Measurements from ENCODE around the gene CCNL2.

Gene CCNL2

DNA sequence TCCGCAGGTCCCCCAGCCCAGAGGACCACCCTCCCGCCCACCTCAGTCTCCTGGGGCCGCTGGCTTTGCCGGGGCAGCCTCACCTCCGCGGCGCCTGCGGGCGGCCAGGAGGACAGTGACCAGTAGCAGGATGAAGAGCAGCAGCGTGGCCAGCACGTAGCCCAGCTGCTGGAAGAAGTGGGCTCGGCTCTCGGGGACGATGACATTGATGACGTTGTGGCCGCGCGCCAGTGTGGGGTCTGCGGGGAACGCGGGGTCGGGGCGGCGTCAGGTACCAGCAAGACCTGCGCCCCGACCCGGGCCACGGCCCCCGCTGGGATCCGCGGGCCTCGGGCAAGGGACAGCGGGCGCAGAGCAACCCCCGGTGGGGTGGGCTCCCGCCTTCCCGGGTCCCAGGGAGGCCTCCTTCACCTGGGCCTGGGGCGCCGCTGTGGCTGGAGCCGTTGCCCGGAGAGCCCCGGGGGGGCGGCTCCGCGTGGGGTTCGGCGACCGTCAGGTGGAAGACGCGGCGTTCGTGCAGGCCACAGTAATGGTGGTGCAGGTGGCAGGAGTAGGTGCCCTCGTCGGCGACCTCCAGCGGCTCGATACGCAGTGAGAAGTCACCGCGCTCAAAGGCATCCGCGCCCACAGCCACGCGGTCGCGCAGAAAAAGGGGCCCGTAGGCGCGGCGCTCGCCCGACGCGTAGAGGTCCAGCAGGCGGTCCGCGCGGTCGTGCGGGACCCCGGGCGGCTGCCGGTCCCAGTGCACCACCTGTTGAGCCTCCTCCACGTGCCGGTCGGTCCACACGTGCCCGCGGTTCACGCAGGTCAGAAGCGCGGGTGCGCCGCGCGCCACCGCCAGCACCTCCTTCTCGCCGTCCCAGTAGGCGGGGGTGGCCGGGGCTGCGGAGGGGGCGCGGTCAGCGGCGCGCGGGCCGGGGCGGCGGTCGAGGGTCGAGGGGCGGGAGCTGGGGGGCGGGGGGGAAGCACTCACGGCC lies 44.6 kb downstream of the CCNL2 start:
- no peak for DNase-seq

DNA sequence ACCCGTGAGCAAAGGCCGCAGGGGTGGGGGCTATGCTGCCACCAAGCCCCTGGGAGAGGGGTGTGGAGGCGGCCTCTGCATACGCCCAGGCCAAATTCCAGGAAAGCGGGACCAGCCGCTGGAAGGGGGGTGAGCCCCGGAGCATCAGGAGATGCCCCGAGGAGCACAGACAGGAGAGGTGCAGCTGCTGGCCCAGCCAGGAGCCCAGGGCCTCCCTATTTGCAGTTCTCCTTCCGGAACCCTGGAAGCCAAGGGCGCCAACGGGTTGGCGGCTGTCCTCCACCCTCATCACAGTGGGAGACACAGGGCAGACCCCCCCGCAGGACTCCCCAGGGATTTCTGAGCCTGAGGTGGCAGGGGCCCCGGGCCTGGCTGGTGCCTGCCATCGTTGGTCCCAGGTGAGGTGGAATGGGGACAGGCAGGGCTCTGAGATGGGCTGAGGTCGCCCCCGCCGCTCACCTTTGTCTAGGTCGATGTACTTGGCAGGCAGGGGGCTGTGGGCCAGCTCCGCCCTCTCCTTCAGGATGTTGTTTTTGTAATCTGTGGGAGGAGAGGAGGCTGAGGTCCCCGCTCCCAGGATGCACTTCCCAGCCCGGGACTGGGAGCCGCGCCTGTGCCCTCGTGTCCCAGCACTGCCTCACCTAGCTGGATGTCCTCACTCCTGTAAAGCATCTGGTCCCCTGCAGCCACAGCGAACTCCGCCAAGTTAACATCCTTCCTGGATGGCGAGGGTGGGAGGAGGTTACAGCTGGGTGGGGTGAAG lies 45.6 kb downstream of the CCNL2 start:
- DNase-seq = no peak

- no peak for DNase-seq
These were observed 46.2 kb downstream of the CCNL2 start for GRCh38 chr1:1352786-1353388.

GRCh38 chr1:1351511-1352427 lies 47.4 kb downstream of the CCNL2 start:
- no peak for DNase-seq

DNA sequence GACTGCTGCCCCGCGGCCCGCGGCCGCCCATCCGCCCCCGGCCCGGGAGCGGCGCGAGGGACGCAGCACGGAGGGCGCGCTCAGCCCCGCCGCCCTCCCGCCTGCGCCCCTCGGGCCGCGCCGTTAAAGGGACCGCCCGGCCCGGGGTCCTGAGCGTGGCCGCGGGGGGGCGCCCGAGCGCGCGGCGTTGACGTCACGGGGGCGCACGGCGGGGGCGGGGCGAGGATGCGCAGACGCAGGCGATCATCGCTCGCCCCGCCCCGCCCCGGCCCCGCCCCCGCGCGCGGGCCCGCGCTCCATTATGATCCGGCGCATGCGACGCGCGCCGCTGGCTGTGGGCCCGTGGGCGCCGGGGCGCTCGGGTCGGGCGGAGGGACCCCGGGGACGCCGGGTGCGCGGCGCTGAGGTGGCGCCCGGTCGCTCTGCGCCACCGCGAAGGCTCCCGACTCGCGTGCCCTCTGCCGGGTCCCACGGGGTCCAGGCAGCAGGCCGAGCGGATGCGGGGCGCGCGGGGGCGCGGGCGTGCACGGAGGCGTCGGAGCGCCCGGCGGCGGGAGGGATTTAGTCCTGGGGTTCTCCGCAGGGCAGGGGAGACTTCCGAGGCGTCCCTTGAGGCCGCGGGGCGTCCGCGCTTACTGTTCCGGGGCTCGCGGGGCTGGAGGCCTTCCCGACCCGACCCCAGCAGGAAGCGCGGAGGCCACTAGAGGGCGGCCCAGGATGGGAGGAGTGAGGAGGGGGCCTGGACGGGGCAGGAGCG lies 49.7 kb downstream of the CCNL2 start, which contains the start of gene DVL1:
TSS of gene DVL1 (minus strand) at position 163 of the 757 bp plus-strand sequence. CDS start 353 bp downstream, outside the sequence.
- DNase-seq = peak; percentile 90

- no peak for DNase-seq
These were observed 50.5 kb downstream of the CCNL2 start for GRCh38 chr1:1348420-1349255.

GRCh38 chr1:1347663-1348419 lies 51.3 kb downstream of the CCNL2 start:
- DNase-seq = no peak

DNA sequence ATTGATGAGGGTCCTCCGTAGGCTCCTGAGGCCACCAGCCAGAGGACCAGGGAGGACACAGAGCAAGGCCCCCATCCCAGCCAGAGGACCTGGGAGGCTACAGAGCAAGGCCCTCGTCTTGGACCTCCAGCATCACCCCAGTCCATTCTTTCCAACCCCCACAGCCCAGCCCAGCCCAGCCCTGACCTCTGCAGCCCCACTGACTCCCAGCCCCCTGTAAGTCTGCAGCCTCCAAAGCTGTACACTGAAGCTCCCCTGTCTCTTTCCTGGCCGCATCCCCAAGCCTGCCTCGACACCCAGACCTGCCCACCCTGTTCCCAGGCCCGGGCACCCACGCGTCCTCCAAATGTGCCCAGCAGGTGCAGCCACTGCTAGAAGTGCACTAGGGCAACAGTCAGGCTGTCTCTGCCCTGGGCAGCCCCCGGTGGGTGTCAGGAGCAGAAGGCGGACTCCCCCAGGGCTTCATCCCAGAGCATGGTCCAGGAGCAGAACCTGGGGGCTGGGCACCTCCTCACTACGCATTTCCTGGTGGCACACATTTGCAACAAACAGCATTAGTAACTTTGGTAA lies 52.0 kb downstream of the CCNL2 start:
- DNase-seq = no peak

GRCh38 chr1:1346501-1346890 lies 52.6 kb downstream of the CCNL2 start:
- DNase-seq = no peak

- no peak for DNase-seq
These were observed 53.2 kb downstream of the CCNL2 start for GRCh38 chr1:1345860-1346500.

- no peak for DNase-seq
These were observed 53.8 kb downstream of the CCNL2 start for GRCh38 chr1:1345384-1345783.

DNA sequence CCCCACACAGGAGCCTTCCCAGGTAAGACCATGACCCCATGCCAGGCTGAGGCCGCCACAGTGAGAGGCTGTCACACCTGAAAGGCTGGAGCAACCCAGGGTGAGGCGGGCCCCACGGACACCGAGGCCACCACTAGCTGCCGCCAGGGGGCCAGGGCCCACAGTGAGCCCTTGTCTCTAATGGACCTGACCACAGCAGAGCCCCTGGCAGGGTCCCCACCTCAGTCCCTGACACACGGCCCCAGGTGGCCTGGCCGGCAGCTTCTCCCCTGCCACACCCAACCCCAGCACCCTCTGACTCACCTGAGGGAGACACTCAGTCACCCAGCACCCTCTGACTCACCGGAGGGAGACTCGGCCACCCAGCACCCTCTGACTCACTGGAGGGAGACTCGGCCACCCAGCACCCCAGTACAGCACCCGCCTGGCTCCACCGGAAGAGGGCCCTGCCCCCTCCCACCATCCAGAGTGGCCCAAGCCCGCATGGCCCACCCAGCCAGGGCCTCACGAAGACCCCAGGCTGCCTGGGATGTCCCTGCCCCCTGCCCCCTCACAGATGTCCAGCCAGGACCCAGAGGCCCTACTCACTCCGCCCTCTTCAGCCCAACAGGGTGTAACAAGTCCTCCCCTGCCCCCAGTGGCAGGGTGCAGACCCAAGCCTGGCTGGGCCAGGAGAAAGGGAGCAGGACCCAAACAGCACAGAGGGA lies 54.3 kb downstream of the CCNL2 start:
- DNase-seq = peak; percentile 83

GRCh38 chr1:1343811-1344421 lies 55.2 kb downstream of the CCNL2 start:
- no peak for DNase-seq

DNA sequence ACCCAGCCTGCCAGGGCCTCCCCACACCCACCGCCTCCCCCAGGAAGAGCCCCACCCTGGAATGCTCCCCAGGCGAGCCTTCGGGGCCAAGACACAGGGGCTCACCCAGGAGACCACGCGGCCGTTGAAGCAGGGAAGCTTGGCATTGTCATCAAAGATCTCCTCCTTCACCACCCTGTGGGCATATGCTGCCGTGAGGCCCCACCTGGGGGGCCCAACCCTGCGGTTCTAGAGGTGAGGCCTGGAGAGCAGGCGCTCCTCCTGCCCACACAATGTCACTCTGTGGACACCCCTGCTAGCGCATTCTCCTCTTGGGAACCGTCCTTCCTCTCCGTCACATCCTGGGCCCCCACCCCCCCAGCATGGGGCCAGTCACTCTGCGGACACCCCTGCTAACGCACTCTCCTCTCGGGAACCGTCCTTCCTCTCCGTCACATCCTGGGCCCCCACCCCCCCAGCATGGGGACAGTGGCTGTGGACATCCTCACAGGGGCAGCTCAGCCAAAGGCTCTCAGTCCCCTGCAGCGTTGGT lies 56.5 kb downstream of the CCNL2 start:
- DNase-seq = no peak

GRCh38 chr1:1342061-1342562 lies 57.0 kb downstream of the CCNL2 start:
- DNase-seq = no peak

DNA sequence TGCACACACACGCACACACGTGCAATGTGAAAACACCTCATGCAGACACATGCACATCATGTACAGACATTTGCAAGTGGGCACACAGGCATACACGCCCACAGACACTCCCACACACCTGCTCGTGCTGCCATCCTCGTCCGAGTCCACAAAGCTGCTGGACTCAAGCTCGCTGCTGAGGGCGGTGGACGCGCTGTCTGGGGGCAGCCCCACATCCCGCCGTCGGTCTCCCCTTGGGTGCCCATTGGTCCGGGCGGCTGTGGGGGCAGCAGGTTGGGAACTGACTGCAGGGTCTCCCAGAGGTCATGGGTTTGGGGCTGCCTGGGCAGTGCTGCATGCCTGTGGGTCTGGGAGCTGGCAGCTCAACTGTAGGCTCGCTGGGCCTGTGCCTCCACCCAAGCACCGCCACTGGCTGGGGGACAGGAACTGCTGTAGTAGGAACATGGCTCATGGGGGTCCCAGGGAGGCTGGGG lies 57.5 kb downstream of the CCNL2 start:
- DNase-seq = no peak

Measured in activated effector memory CD4-positive, alpha-beta T cell treated with anti-CD3 and anti-CD28 coated beads, Interleukin-2, amount 50 U/mL, for 16 hours (primary cell).